HG03457 (cell line): ENCODE data around the gene AMOTL1.

Experiments used
- ATAC-seq: cut with Tn5 transposase; IDR thresholded peaks from one replicate; pipeline ENCODE4 v1.9.1; 2021; ENCODE audit warnings: moderate number of reproducible peaks; ENCODE audit not compliant: unreplicated experiment

AMOTL1 gene

GRCh38 chr11:94740083-94741021 lies 27.8 kb upstream of the AMOTL1 start:
- ATAC-seq, result no peak

GRCh38 chr11:94741022-94741679 lies 27.0 kb upstream of the AMOTL1 start:
- ATAC-seq, result no peak

GRCh38 chr11:94742665-94743064 lies 25.5 kb upstream of the AMOTL1 start:
- no peak for ATAC-seq

- no peak for ATAC-seq
Measured at GRCh38 chr11:94746721-94747120, 21.4 kb upstream of the AMOTL1 start.

- no peak for ATAC-seq
Measured at GRCh38 chr11:94747146-94747545, 21.0 kb upstream of the AMOTL1 start.

GRCh38 chr11:94747601-94748041 lies 20.5 kb upstream of the AMOTL1 start:
- no peak for ATAC-seq

- no peak for ATAC-seq
Measured at GRCh38 chr11:94749369-94749768, 18.8 kb upstream of the AMOTL1 start.

GRCh38 chr11:94750319-94751217 lies 17.6 kb upstream of the AMOTL1 start:
- ATAC-seq, result no peak

- ATAC-seq, result no peak
Measured at GRCh38 chr11:94751218-94751609, 16.9 kb upstream of the AMOTL1 start.

- ATAC-seq, result no peak
Measured at GRCh38 chr11:94751786-94752185, 16.4 kb upstream of the AMOTL1 start.

GRCh38 chr11:94753630-94754029 lies 14.5 kb upstream of the AMOTL1 start:
- no peak for ATAC-seq

- ATAC-seq, result no peak
Measured at GRCh38 chr11:94754335-94754734, 13.8 kb upstream of the AMOTL1 start.

GRCh38 chr11:94754819-94755218 lies 13.3 kb upstream of the AMOTL1 start:
- no peak for ATAC-seq

- ATAC-seq, result no peak
Measured at GRCh38 chr11:94755494-94755893, 12.7 kb upstream of the AMOTL1 start.

- ATAC-seq, result peak; percentile 76
Measured at GRCh38 chr11:94757037-94757735, 11.0 kb upstream of the AMOTL1 start.

- no peak for ATAC-seq
Measured at GRCh38 chr11:94758666-94759065, 9.5 kb upstream of the AMOTL1 start.

GRCh38 chr11:94759522-94759921 lies 8.6 kb upstream of the AMOTL1 start:
- no peak for ATAC-seq

- ATAC-seq, result no peak
Measured at GRCh38 chr11:94760296-94760695, 7.9 kb upstream of the AMOTL1 start.

- ATAC-seq, result no peak
Measured at GRCh38 chr11:94762208-94762607, 5.9 kb upstream of the AMOTL1 start.

- ATAC-seq, result no peak
Measured at GRCh38 chr11:94762995-94763394, 5.2 kb upstream of the AMOTL1 start.
